Fibroblast of gingiva (primary cell): ENCODE data around the gene OLAH.

Experiments
- DNase-seq: peaks from one replicate; pipeline ENCODE4 v3.0.0-alpha.2; 2011; ENCODE audit warnings: low read depth

OLAH gene

GRCh38 chr10:15069230-15069629 is 25.5 kb downstream of the OLAH start:
- no peak for DNase-seq

DNA sequence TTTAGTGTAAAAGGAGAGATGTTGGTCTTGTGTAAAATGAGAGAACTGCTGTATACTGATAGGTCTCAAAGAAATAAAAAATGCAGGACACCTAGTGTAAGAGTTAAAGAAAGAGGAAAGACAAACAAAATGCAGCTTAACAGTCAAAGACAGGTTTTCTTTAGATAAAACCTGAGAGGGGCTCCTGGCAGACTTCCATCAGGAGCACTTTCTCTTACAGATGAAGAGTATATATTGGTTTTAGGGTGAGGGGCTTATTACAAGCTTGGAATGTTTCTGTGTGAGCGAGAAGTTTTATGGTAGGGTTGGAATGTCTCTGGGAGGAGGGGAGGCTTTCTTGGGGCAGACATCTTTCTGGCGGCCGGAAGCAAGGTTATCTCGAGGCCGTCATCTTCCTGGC is 28.6 kb downstream of the OLAH start:
- no peak for DNase-seq

GRCh38 chr10:15075421-15075820 is 31.7 kb downstream of the OLAH start:
- peak; percentile 30 for DNase-seq

DNA sequence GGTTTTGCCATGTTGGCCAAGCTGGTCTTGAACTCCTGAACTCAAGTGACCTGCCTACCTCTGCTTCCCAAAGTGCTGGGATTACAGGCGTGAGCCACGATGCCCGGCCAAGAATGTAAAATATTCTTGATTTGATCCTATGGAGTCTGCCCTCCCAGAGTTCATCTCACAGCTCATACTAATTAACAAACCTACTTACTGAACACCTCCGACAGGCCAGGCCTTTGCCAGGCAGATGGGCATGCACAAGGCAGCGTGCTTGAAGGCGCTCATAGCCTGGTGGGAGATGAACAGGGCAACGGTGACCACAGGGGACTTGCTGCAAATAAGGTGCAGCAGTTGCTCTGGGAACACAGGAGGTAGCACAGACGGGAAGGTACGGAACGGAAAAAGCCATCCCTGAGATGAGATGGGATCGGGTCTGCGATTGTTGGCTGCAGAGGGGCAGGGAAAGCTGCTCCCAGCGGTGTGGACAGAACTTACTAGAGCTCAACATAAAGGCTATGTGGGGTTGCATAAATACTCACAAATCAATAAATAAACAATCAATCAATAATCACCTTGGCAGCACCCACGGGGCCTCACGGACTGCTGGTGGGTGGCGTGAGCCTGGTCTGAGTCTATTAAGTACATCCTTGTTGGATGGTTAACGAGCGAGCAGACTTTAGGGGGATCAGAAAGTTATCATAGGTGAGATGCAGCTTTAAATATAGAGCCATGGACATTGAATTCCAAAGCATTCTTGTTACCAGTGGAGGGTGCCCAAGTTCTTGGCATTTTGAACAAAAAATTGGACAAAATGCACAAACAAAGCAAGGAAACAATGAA is 40.1 kb downstream of the OLAH start:
- DNase-seq: no peak

DNA sequence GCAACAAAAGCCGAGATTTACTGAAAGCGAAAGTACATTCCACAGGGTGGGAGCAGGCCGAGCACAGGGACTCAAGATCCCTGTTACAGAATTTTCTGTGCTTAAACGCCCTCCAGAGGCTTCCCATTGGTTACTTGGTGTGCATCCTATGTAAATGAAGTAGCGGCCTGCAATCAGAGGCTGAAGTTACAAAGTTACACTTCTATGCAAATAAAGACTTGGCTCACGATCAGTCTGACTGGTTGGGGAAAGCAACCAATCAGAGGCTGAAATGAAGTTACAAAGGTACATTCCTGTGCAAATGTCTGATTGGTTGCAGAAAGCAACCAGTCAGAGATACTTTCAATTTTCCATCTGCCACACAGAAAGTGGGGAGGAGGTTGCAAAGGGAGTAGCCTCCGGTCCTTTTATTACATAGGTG is 40.8 kb downstream of the OLAH start:
- DNase-seq: peak; percentile 97

DNA sequence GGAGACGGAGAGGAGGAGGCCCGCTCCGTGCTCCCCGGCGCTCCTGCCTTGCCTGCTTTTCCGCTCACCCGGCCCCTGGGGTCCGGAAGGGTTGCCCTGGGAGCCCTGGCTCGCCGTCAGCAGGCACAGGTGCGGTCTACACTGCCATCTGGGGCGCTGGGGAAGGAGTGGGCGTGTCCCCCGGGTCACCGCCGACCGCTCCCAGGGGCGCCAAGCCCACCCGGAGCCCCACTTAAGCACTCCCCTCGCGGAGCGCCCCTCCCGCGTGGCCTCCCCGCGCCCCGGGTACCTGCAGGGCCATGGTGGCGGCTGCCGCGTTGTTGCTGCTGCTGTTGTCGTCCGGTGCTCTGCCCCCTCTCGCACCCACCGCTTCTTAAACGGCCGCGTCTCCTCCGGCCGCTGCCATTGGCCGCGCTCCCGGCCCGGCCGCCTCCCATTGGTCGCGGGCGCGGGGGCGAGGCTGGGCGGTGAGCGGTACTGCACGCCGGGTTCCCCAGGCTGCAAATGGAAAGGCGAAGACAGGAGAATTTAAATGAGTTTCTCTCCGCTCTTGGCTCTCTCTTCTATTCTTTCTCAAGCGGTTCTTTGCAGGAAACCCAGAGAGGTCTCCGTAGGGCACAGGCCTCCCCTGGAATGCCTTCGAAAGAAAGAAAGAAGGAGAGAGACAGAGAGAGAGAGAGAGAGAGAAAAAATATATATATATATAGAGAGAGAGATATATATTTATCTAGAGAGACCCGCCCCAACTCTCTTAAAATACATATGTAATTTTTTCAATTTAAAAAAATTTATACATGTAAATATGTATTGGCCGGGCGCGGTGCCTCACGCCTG is 44.9 kb downstream of the OLAH start, which contains the start of gene ACBD7:
ACBD7 (minus strand) TSS at position 349 of the 834 bp plus-strand sequence; CDS start at position 301, 48 bp downstream.
- DNase-seq: peak; percentile 69

GRCh38 chr10:15091418-15091817 is 47.7 kb downstream of the OLAH start:
- DNase-seq: no peak

GRCh38 chr10:15092855-15093408 is 49.2 kb downstream of the OLAH start:
- no peak for DNase-seq

DNA sequence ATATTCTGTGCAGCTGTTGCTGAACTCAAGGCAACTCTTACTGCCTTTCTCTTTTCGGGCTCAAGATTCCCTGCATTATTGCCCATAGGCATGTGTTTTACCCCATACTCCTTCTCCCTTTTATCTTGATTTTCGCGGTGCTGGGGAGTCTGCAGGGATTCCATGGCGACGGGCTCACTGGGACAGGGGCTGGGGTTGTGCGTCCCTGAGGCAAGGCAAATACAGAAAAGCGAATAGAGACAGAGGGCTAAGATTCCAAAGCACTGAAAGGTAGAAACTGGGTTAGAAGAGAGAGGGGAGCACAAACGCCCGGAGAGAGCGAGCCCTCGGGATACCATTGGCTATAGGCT is 52.9 kb downstream of the OLAH start:
- DNase-seq: no peak

- peak; percentile 95 for DNase-seq
Measured at GRCh38 chr10:15097011-15097812, 53.5 kb downstream of the OLAH start, which contains the start of gene RPP38. TSS of gene RPP38 (plus strand) at chr10:15097355. CDS start at chr10:15103315, 5,960 bp downstream.

DNA sequence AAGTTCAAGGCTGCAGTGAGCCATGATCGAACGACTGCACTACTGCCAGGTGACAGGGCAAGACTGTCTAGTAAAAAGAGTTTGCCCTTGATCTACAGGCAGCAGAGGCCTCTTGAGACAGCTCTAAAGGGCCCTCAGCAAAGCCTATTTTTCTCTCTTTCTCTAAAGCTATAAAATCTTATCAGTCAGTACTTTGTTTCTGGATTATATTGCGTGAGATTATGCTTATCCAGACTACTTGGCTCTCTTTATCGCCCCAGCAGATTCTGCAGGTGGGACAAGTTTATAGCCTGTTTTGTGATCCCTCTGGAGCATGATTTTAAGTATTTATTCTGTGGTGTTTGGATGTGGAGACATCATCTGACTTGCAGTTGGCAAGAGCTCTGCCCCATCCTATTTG is 56.1 kb downstream of the OLAH start:
- no peak for DNase-seq

GRCh38 chr10:15103513-15103912 is 59.8 kb downstream of the OLAH start:
- DNase-seq: no peak

GRCh38 chr10:15106352-15107013 is 62.7 kb downstream of the OLAH start:
- peak; percentile 62 for DNase-seq

DNA sequence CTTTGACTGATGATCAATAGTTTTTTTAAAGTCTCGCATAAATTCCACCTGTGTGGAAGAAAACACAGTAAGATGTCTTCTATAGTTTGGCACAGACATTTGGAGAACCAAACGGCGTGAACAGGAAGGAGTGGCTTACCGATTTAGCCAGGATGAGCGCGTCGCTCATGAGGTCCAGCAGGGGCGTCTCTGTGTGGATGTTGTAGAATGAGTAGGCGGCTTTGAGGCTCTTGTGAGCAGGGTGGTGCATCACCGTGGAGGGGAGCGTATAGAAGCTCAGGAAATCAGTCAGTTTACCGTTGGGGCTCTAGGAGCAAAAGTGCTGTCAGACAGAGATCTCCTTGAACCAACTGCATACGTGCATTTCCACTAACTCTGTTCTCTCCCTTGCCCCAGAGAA is 68.9 kb downstream of the OLAH start:
- no peak for DNase-seq

- DNase-seq: no peak
Measured at GRCh38 chr10:15113766-15114165, 70.0 kb downstream of the OLAH start.

DNA sequence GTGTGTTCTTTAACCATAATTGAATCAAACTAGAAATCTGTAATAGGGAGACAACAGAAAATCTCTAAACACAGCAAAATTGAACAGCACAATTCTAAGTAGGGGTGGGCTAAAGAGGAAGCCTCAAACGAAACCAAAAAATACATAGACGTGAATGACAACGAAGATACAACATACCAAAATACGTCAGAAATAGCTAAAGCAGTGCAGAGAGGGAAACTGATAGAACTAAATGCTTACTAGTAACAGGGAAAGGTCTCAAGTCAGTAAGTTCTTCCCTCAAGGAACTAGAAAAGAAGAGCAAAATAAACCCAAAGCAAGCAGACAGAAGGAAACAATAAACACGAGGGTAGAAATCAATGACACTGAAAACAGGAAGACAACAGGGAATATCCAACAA is 72.5 kb downstream of the OLAH start:
- DNase-seq: no peak

GRCh38 chr10:15118615-15119014 is 74.9 kb downstream of the OLAH start:
- no peak for DNase-seq

DNA sequence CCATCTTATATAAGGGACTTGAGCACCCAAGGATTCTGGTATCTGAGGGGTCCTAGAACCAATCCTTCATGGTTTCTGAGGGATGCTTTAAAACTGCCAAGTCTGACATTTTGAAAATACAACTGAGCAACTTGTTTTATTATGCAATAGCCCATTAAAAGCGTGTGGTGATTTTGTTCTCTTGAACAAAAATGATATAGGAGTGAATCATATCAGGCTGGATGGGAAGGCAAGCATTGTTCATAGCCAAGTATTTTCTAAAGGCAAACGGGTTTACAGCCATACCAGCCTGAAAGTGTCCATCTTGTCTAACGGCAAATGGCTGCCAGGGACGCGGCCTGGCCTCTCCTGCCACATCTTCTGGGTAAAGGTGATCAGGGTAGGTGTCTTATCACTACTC is 76.8 kb downstream of the OLAH start:
- DNase-seq: peak; percentile 50

DNA sequence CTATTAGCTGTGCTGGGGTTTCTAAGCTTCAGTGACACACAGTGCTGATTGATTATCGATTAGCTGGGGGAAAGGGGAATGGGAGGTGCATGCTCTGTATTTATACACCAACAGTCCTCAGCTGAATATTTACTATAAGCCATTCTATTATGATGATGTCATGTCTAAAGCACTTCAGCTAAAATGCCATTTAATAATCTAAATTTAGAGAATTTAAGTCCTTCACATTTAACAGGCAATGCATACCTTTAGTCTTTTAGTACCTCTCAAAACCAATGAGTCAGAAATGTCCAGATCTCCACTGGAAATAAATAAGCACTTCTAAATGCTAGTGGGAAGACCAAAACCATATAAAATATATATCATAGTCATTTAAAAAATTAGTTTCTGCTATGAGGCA is 78.0 kb downstream of the OLAH start:
- no peak for DNase-seq

DNA sequence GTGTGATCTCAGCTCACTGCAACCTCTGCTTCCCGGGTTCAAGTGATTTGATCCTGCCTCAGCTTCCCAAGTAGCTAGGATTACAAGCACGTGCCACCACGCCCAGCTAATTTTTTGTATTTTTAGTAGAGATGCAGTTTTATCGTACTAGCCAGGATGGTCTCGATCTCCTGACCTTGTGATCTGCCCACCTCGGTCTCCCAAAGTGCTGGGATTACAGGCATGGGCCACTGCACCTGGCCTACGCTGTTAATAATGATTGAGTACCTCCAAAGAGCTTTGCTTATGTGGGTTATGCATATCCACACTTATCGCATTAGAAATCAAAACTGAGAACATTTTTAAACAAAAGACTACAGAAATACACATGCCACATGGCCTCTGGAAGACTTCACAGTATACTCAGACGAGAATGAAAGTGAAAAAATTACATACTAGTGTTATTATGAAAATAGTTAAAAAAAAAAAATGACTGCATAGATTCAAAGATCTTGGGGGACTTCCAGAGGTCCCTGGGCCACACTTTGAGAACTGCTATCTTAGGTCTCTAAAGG is 78.8 kb downstream of the OLAH start:
- no peak for DNase-seq
